H1 (cell line): ENCODE measurements around the gene ARHGAP23. TPM values are rescaled to one million over a fixed set of nuclear protein-coding genes. Genes with fewer than 3 reads are reported as not detected.

Source experiments
- CTCF ChIA-PET: fragments of 300-600 bp; sonication (Branson Sonifier 250); formaldehyde crosslinking; loops from one replicate; lab custom pipeline; 2021; ENCODE audit not compliant: partially characterized antibody; lab: Charles Lee
- POLR2A ChIA-PET: fragments of 300-600 bp; sonication (Branson Sonifier 250); formaldehyde crosslinking; loops from one replicate; lab custom pipeline; 2021; ENCODE audit warnings: inconsistent platforms; ENCODE audit not compliant: partially characterized antibody; lab: Charles Lee
- DNase-seq, 2 experiments: peaks; one replicate each; pipeline versions ENCODE4 v3.0.0 to v3.0.0-alpha.2; 2010 to 2022; ENCODE audit warnings: low spot score in 2 of 2, low read depth in 1 of 2, mixed read lengths in 1 of 2
- FAIRE-seq: peaks from 2 replicates; lab custom pipeline; 2011; peaks lifted over from hg19 to GRCh38; lab: Jason Lieb, UNC
- H2AFZ ChIP-seq: 2 replicates; pipeline ENCODE4 v1.8.1; 2012; ENCODE audit warnings: low read length, inconsistent platforms
- H2AK5ac ChIP-seq: 2 replicates; pipeline ENCODE4 v1.6.1; 2013; ENCODE audit warnings: low read depth, low read length
- H2BK120ac ChIP-seq: replicated peaks from 2 replicates; pipeline ENCODE3; 2013; ENCODE audit warnings: low read depth, low read length, inconsistent platforms
- H2BK12ac ChIP-seq: 2 replicates; pipeline ENCODE4 v1.6.1; 2013; ENCODE audit warnings: low read depth, low read length
- H2BK15ac ChIP-seq: 2 replicates; pipeline ENCODE4 v1.6.1; 2013; ENCODE audit warnings: low read length
- H2BK20ac ChIP-seq: 2 replicates; pipeline ENCODE4 v1.6.1; 2013; ENCODE audit warnings: low read length
- H2BK5ac ChIP-seq: 2 replicates; pipeline ENCODE4 v1.6.1; 2013; ENCODE audit warnings: low read depth, low read length
- H3K14ac ChIP-seq: 2 replicates; pipeline ENCODE4 v1.6.1; 2013; ENCODE audit warnings: inconsistent platforms; ENCODE audit not compliant: insufficient read length
- H3K18ac ChIP-seq: 2 replicates; pipeline ENCODE4 v1.6.1; 2013; ENCODE audit warnings: low read length; ENCODE audit errors: extremely low read depth
- H3K23ac ChIP-seq: 2 replicates; pipeline ENCODE4 v1.6.1; 2013; ENCODE audit warnings: inconsistent platforms; ENCODE audit not compliant: insufficient read length
- H3K23me2 ChIP-seq: 2 replicates; pipeline ENCODE4 v1.6.1; 2013; ENCODE audit warnings: low read depth, low read length
- H3K27ac ChIP-seq: 2 replicates; pipeline ENCODE4 v1.6.1; 2011; ENCODE audit warnings: low read depth, low read length, inconsistent platforms
- H3K27me3 ChIP-seq, 4 experiments: replicated peaks in 1 of 4; 1 replicate in 1 of 4; 2 replicates in 3 of 4; pipeline versions ENCODE4 v1.6.1 to v1.8.1; 2011 to 2013; ENCODE audit warnings: low read length in 3 of 4, mild to moderate bottlenecking in 3 of 4, inconsistent platforms in 2 of 4, mixed read lengths in 2 of 4, moderate library complexity in 1 of 4; ENCODE audit not compliant: control insufficient read depth in 3 of 4, insufficient read depth in 3 of 4; ENCODE audit errors: extremely low read depth in 1 of 4
- H3K36me3 ChIP-seq, 4 experiments: 2 replicates each; pipeline versions ENCODE4 v1.6.1 to v1.8.1; 2011 to 2013; ENCODE audit warnings: mild to moderate bottlenecking in 4 of 4, low read length in 3 of 4, moderate library complexity in 2 of 4, control low read depth in 1 of 4, inconsistent platforms in 1 of 4; ENCODE audit not compliant: insufficient read depth in 4 of 4, control insufficient read depth in 2 of 4
- H3K4ac ChIP-seq: replicated peaks from 2 replicates; pipeline ENCODE3; 2013; ENCODE audit warnings: low read length, low read depth, mixed read lengths, inconsistent platforms; ENCODE audit not compliant: insufficient read length
- H3K4me1 ChIP-seq, 4 experiments: replicated peaks in 1 of 4; 1 replicate in 1 of 4; 2 replicates in 3 of 4; pipeline versions ENCODE4 v1.6.1 to v1.8.1; 2011 to 2013; ENCODE audit warnings: low read length in 3 of 4, inconsistent platforms in 2 of 4, mixed read lengths in 1 of 4; ENCODE audit not compliant: insufficient read depth in 4 of 4, control insufficient read depth in 3 of 4
- H3K4me2 ChIP-seq, 2 experiments: 2 replicates each; pipeline versions ENCODE4 v1.6.1 to v1.8.1; 2011 to 2013; ENCODE audit warnings: low read depth in 2 of 2, low read length in 2 of 2, control low read depth in 1 of 2, inconsistent platforms in 1 of 2, mild to moderate bottlenecking in 1 of 2; ENCODE audit not compliant: insufficient read depth in 1 of 2
- H3K4me3 ChIP-seq, 4 experiments: fragments of 200-600, 300-600 bp in 1 of 4; sonication (generic), shearing (Covaris generic), sonication (Bioruptor Twin) in 1 of 4; 2 replicates each; pipeline versions ENCODE4 v1.5.1 to v1.8.1; 2011 to 2016; ENCODE audit warnings: low read length in 4 of 4, low read depth in 3 of 4, control low read depth in 2 of 4, inconsistent platforms in 2 of 4, mild to moderate bottlenecking in 2 of 4, mixed read lengths in 1 of 4, moderate library complexity in 1 of 4; ENCODE audit not compliant: insufficient read depth in 2 of 4; ENCODE audit errors: extremely low read depth in 1 of 4
- H3K56ac ChIP-seq: replicated peaks from 2 replicates; pipeline ENCODE3; 2013; ENCODE audit warnings: low read depth, mild to moderate bottlenecking, mixed read lengths, low read length, inconsistent platforms; ENCODE audit not compliant: insufficient read length
- H3K79me1 ChIP-seq: 2 replicates; pipeline ENCODE4 v1.6.1; 2013; ENCODE audit warnings: low read depth, low read length, control low read depth
- H3K79me2 ChIP-seq, 2 experiments: 2 replicates each; pipeline versions ENCODE4 v1.6.1 to v1.8.1; 2012 to 2013; ENCODE audit warnings: low read length in 2 of 2, mild to moderate bottlenecking in 2 of 2, inconsistent platforms in 1 of 2; ENCODE audit not compliant: insufficient read depth in 2 of 2, control insufficient read depth in 1 of 2
- H3K9ac ChIP-seq, 4 experiments: replicated peaks in 1 of 4; 1 replicate in 1 of 4; 2 replicates in 3 of 4; pipeline versions ENCODE4 v1.6.1 to v1.8.1; 2011 to 2013; ENCODE audit warnings: low read depth in 3 of 4, low read length in 3 of 4, control low read depth in 2 of 4, mild to moderate bottlenecking in 2 of 4, moderate library complexity in 2 of 4, inconsistent platforms in 1 of 4; ENCODE audit errors: extremely low read depth in 1 of 4
- H3K9me3 ChIP-seq, 2 experiments: 2 replicates each; pipeline versions ENCODE4 v1.6.1 to v1.8.1; 2012 to 2013; ENCODE audit warnings: mild to moderate bottlenecking in 2 of 2, moderate library complexity in 2 of 2, control low read depth in 1 of 2, inconsistent platforms in 1 of 2, low read depth in 1 of 2, low read length in 1 of 2, mixed read lengths in 1 of 2; ENCODE audit not compliant: insufficient read depth in 2 of 2
- H4K20me1 ChIP-seq, 2 experiments: replicated peaks in 1 of 2; 2 replicates each; pipeline versions ENCODE3 to v1.8.1; 2011 to 2013; ENCODE audit warnings: inconsistent platforms in 2 of 2, low read length in 2 of 2, mild to moderate bottlenecking in 1 of 2; ENCODE audit not compliant: insufficient read depth in 2 of 2, control insufficient read depth in 1 of 2
- H4K5ac ChIP-seq: 2 replicates; pipeline ENCODE4 v1.6.1; 2013; ENCODE audit warnings: low read length, low read depth, mixed read lengths, inconsistent platforms; ENCODE audit not compliant: insufficient read length
- H4K8ac ChIP-seq: 2 replicates; pipeline ENCODE4 v1.8.0; 2013; ENCODE audit warnings: mild to moderate bottlenecking, moderate library complexity, low read length, inconsistent platforms; ENCODE audit not compliant: insufficient read depth; ENCODE audit errors: extremely low read depth
- H4K91ac ChIP-seq: replicated peaks from 2 replicates; pipeline ENCODE3; 2013; ENCODE audit warnings: low read length, mixed read lengths, inconsistent platforms; ENCODE audit not compliant: insufficient read length
- BCL11A ChIP-seq, 2 experiments: IDR thresholded peaks; one replicate each; pipeline ENCODE4 v1.6.1; 2011; ENCODE audit warnings: low read depth in 2 of 2, low read length in 2 of 2, mild to moderate bottlenecking in 2 of 2
- CBX8 ChIP-seq: fragments of 300-800, 300-1000 bp; sonication (generic); IDR thresholded peaks from 2 replicates; pipeline ENCODE4 v1.7.1; 2016; ENCODE audit warnings: low read depth, low read length, borderline replicate concordance
- CTBP2 ChIP-seq: IDR thresholded peaks from 2 replicates; pipeline ENCODE4 v1.7.0; 2011; ENCODE audit warnings: borderline replicate concordance, mild to moderate bottlenecking, moderate library complexity, mixed read lengths, low read length; ENCODE audit not compliant: insufficient read depth, insufficient read length
- JUND ChIP-seq: IDR thresholded peaks from 2 replicates; pipeline ENCODE4 v1.6.1; 2011; ENCODE audit warnings: mild to moderate bottlenecking, improper control_type of control experiment, low read length
- NANOG ChIP-seq: IDR thresholded peaks from 2 replicates; pipeline ENCODE4 v1.6.1; 2011; ENCODE audit warnings: low read length, low read depth, mild to moderate bottlenecking, inconsistent platforms; ENCODE audit not compliant: insufficient read depth, poor library complexity, severe bottlenecking
- WGBS, 2 experiments: shearing (Covaris generic) in 1 of 2; methylation state at CpG; one replicate each; pipeline versions ENCODE4 v1.1.6 to v1.1.7; 2013 to 2015; ENCODE audit warnings: low lambda C conversion rate in 2 of 2, mixed read lengths in 2 of 2, inconsistent platforms in 1 of 2, low coverage in 1 of 2, missing lambda C conversion rate in 1 of 2; ENCODE audit not compliant: insufficient replicate concordance in 2 of 2, insufficient coverage in 1 of 2, insufficient read length in 1 of 2; ENCODE audit errors: extremely low coverage in 1 of 2, missing lambda C conversion rate in 1 of 2; 5-methylcytosine and 5-hydroxymethylcytosine counted together
- polyA plus RNA-seq, 7 experiments: library from polyadenylated mRNA; depleted of rRNA in 3 of 7; stranded (reverse) in 5 of 7; unstranded in 2 of 7; fragments of >200 nt in 5 of 7; fragments of 200-250 nt in 2 of 7; gene quantifications; 1 replicate in 5 of 7; 2 replicates in 1 of 7; 4 replicates in 1 of 7; pipeline versions ENCODE4 v1.2.1 to v1.2.3, GENCODE V29; 2011 to 2013; ENCODE audit warnings: missing spikeins in 2 of 7, mixed read lengths in 2 of 7
- total RNA-seq: library from RNA; stranded (reverse); fragmentation: NEBNext Ultra II Directional; extraction: Animal tissue kit (Norgen Biotek cat#: 25700); gene quantifications from 2 replicates; pipeline ENCODE4 v1.2.1, GENCODE V29; 2021
- TF ChIP-seq, protein P1 (sequence below): IDR thresholded peaks from 2 replicates; pipeline ENCODE4 v1.6.1; 2012; ENCODE audit warnings: inconsistent platforms

The ARHGAP23 gene
- total and polyA plus RNA-seq, 2 of the 8 experiments (the other 6 are each of a cell fraction or from before 2014, with no cell fraction given) = 16.3 to 107 TPM

DNA sequence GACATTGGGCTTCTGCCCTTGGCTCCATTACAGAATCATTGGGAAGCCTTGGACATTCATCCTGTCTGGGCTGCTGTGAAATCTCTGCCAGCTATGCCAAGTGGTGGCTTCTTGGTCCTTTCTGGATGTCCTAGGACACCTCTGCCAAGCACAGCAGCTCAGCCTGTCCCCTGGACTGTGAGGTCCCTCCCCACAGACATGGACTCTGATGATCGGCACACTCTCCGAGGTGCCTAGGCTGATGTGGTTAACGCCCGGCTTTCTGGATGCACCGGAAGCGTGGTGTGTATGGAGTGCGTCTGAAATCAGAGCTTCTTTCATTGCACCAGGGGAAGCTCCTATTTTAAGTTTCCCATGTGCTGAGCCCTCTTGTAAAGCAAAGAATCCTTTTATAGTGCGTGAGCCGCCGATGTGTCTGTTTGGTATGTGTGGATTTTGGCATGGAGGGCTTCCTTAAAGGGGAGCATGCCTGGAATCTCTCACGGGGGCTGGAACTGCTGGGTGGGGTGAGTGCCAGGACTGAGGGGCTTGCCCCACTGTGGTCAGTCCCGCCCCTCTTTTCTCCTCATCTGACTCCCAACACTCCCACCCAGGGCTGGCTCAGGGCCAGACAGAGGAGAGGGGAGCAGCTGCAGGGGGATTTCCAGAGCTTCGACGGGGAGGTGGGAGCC is 7.0 kb upstream of the ARHGAP23 start:
- Histone ChIP-seq H3K4ac (peak overlapping the region; percentile 70), H3K27ac (no peak overlapping the region), H2AFZ (no peak overlapping the region), H2BK15ac (peak overlapping the region; percentile 21), H3K4me3 (peak overlapping the region in 1 of 4 experiments; percentile 4; a peak in 2 of 8 replicates), H2BK5ac (peak overlapping the region; percentile 76; the same call in 1 of the 2 replicates), H2BK20ac (peak overlapping the region; percentile 87; the same call in 1 of the 2 replicates), H2BK120ac (peak overlapping the region; percentile 91), H3K27me3 (peaks cover 0 to 19% (median 7%) of the 10 kb centered on the region in 4 experiments; a peak in 4 of 7 replicates), H2AK5ac (no peak overlapping the region; the same call in 1 of the 2 replicates), H3K79me1 (no peaks in the 10 kb centered on the region), H3K14ac (no peak overlapping the region), H3K23me2 (peaks cover 14% of the 10 kb centered on the region; the same call in 1 of the 2 replicates), H4K91ac (peak overlapping the region; percentile 58), H3K9me3 (no peaks in the 10 kb centered on the region), H3K79me2 (peaks cover 0 to 8% of the 10 kb centered on the region in 2 experiments; a peak in 1 of 4 replicates), H4K5ac (peak overlapping the region; percentile 33), H3K4me1 (peaks cover 21 to 64% (median 52%) of the 10 kb centered on the region in 4 experiments), H3K23ac (no peak overlapping the region), H3K18ac (peak overlapping the region; percentile 57; the same call in 1 of the 2 replicates), H3K36me3 (no peaks in the 10 kb centered on the region), H2BK12ac (peak overlapping the region; percentile 72; the same call in 1 of the 2 replicates), H3K9ac (no peak overlapping the region), H3K56ac (no peak overlapping the region), H3K4me2 (peak overlapping the region; percentile 52 to 84), H4K20me1 (no peaks in the 10 kb centered on the region), H4K8ac (no peak overlapping the region)
- TF ChIP-seq, protein P1, sequence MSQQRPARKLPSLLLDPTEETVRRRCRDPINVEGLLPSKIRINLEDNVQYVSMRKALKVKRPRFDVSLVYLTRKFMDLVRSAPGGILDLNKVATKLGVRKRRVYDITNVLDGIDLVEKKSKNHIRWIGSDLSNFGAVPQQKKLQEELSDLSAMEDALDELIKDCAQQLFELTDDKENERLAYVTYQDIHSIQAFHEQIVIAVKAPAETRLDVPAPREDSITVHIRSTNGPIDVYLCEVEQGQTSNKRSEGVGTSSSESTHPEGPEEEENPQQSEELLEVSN = no peak
- TF ChIP-seq NANOG (no peak), BCL11A (IDR thresholded peaks at IDR 0.05; ENCODE audit: low read depth in 2 of 2, low read length in 2 of 2) (no peak), CTBP2 (no peak), JUND (no peak), CBX8 (no peak)
- DNase-seq = no peak
- CTCF ChIA-PET = interaction anchor here (0.6 to 24.5 kb wide), 23 partner anchors 8 to 244 kb away, joined by 3 to 400 read pairs (median 7); partner anchors contain the start of genes GPR179 and SOCS7
- FAIRE-seq = no peak
- POLR2A ChIA-PET = interaction anchor here (0.6 to 6.6 kb wide), 11 partner anchors 8 to 113 kb away, joined by 3 to 61 read pairs (median 4); no protein-coding TSS in a partner anchor
- 42% methylated on average over 14 of the region's 14 CpGs; no CpG with 5 or more reads in 1 of the 2 experiments for WGBS, 2 experiments
